HT-29 (cell line): ENCODE measurements around the gene CTNNA3. TPM values are rescaled to one million over a fixed set of nuclear protein-coding genes. Genes with fewer than 3 reads are reported as not detected.

Experiments
- DNase-seq: peaks from one replicate; pipeline ENCODE4 v3.0.0-alpha.2; 2015; ENCODE audit warnings: low spot score
- total RNA-seq: library from RNA; depleted of rRNA; stranded (reverse); fragments of >200 nt; shearing (Covaris generic); gene quantifications from 2 replicates; pipeline ENCODE4 v1.2.3, GENCODE V29; 2014

CTNNA3 gene
- total RNA-seq, 1 experiment from 2014 or later = not detected

GRCh38 chr10:66931949-66932343, 764.0 kb downstream of the CTNNA3 start:
- no peak for DNase-seq

- DNase-seq = peak; percentile 71
Observed at GRCh38 chr10:66931340-66931948, 764.6 kb downstream of the CTNNA3 start.

GRCh38 chr10:66929375-66929774, 766.6 kb downstream of the CTNNA3 start:
- DNase-seq = no peak

- no peak for DNase-seq
Observed at GRCh38 chr10:66928776-66929175, 767.2 kb downstream of the CTNNA3 start.

DNA sequence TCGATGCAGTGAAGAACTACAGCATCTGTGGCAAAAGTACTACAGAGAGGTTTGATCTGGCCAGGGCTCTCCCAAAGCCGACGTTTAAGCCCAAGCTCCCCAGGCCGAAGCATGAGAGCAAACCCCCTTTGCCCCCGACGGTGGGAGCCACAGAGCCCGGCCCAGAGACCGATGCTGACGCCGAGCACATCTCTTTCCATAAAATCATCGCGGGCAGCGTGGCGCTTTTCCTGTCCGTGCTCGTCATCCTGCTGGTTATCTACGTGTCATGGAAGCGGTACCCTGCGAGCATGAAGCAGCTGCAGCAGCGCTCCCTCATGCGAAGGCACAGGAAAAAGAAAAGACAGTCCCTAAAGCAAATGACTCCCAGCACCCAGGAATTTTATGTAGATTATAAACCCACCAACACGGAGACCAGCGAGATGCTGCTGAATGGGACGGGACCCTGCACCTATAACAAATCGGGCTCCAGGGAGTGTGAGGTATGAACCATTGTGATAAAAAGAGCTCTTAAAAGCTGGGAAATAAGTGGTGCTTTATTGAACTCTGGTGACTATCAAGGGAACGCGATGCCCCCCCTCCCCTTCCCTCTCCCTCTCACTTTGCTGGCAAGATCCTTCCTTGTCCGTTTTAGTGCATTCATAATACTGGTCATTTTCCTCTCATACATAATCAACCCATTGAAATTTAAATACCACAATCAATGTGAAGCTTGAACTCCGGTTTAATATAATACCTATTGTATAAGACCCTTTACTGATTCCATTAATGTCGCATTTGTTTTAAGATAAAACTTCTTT, 767.8 kb downstream of the CTNNA3 start:
- DNase-seq = no peak

DNA sequence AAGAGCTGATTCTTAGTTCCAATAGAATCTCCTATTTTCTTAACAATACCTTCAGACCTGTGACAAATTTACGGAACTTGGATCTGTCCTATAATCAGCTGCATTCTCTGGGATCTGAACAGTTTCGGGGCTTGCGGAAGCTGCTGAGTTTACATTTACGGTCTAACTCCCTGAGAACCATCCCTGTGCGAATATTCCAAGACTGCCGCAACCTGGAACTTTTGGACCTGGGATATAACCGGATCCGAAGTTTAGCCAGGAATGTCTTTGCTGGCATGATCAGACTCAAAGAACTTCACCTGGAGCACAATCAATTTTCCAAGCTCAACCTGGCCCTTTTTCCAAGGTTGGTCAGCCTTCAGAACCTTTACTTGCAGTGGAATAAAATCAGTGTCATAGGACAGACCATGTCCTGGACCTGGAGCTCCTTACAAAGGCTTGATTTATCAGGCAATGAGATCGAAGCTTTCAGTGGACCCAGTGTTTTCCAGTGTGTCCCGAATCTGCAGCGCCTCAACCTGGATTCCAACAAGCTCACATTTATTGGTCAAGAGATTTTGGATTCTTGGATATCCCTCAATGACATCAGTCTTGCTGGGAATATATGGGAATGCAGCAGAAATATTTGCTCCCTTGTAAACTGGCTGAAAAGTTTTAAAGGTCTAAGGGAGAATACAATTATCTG, 768.6 kb downstream of the CTNNA3 start:
- no peak for DNase-seq

GRCh38 chr10:66926841-66927240, 769.2 kb downstream of the CTNNA3 start:
- no peak for DNase-seq

- DNase-seq = peak; percentile 59
Observed at GRCh38 chr10:66925896-66926715, 769.9 kb downstream of the CTNNA3 start, which contains the start of gene LRRTM3. TSS of gene LRRTM3 (plus strand) at chr10:66926036.

GRCh38 chr10:66925373-66925772, 770.6 kb downstream of the CTNNA3 start:
- DNase-seq = no peak

GRCh38 chr10:66924674-66925345, 771.2 kb downstream of the CTNNA3 start:
- DNase-seq = no peak

DNA sequence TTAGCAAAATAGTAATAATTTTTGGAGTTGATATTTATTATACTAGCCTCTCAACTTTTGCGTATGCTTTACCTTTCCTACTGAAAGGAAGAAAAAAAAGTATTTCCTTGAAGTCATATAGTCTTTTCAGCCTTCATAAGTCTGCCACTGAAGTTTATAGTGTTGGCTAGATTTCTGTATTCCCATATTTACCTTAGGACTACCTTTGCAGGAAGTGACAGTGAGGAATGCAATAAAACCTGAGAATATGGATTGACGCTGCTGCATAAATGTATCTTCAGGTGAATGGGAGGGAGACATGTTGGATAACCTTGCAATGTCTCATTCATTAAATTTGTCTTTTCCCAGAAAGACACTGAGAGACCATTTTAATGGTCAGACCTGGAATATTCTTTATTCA, 776.7 kb downstream of the CTNNA3 start:
- DNase-seq = no peak

GRCh38 chr10:66917104-66917503, 778.9 kb downstream of the CTNNA3 start:
- no peak for DNase-seq

DNA sequence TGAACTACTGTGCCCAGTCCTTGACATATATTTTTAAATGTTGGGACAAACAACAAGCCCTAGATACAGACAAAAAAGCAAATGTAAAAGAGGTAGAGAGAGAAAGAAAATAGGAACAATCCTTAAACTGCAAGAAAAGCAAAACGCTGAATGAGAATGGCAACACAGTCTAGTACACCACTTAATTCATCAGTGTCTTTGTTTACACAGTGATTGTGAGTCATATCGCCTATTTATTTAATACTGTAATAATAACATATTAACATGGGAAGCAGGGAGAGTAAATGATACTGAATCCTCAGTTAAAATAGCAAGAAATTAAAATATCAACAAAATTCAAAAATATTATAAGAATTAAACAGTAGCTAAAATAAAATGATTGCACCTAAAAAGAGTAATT, 780.0 kb downstream of the CTNNA3 start:
- DNase-seq = no peak

DNA sequence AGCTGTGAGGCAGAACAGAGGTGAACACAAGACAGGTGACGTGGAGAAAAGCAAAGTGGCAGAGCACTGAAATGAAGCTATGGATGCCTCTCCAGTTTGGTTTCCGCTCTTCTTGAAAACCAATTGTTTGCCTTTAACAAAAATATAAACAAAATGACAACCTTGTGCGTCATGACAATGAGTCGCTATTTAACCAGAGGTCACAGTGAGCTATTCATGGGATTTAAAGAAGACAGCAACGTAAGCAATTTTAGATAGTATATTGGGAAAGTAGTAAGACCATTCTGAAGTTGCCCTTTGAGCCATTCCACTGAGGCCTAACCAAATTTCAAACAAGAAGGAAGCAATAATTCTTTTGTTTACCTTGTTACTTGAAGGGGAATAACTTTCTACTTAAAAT, 785.3 kb downstream of the CTNNA3 start:
- DNase-seq = no peak

DNA sequence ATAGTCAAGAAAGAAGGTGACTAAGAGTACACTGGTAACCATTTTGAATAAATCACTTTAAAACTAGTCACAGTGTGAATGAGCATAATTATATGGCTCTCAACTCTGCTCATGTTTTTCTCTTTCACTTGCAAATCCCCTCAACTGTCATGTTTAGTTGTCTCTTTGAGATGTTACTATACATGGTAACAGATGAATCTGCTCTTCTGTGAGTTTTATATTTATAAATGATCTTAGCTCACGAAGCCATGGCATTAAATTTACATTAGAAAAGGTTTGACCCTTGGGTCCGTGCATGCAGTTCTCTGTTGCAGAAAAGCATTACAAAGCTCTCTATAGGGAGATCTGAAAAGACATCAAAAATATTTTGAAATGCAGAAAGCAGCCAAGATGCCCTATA, 803.1 kb downstream of the CTNNA3 start:
- DNase-seq = no peak

DNA sequence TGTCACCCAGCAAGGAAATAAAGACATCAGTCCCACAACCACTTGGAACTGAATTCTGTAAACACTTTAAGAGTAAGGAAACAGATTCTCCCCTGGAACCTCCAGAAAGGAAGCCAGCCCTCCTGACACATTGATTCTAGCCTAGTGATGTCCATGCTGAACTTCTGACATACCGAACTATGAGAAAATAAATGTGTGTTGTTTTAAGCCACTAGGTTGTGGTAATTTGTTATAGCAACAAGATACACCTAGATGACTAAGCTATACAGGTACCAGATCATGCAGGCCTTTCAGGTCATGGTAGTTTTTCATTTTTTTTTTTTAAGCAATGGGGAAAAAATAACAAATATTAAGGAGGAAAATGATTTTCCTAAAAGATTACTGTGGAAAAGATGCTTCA, 807.8 kb downstream of the CTNNA3 start:
- no peak for DNase-seq

DNA sequence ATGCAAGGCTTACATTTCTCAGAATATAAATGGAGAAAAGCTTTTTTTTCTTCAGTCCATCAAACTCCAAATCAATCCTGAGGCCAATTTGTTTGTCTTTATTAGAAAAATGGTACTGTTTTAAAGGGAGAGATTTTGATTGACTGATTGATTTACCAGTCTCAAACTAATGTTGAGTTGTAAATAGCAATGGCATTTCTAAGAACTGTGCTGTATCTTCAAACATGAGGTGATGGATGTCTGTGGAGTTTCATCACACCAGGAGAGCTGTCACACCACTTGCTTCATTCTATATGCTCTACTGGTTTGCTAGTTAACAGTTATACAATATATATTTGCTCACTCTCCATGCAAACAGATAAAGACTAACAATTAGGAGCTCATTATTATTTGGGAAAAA, 809.1 kb downstream of the CTNNA3 start:
- no peak for DNase-seq

DNA sequence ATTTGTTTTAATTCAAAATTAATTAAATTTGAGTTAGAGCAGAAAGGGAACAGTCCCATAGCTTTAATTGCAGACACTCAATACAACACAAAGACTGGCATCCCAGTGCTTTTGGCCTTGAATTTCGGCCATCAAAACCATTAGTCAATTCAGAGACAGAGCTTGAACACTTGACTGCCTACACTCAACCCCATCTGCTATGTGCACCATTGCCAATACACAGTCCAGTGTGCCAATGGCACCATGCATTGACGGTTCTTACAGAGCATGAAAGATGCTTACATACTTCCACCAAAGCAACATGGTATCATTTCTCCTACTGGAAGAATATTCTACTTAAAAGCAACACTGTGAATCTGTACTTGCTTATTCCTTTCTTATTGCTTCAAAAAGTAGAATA, 813.7 kb downstream of the CTNNA3 start:
- DNase-seq = no peak

- no peak for DNase-seq
Observed at GRCh38 chr10:66881814-66882213, 814.2 kb downstream of the CTNNA3 start.

DNA sequence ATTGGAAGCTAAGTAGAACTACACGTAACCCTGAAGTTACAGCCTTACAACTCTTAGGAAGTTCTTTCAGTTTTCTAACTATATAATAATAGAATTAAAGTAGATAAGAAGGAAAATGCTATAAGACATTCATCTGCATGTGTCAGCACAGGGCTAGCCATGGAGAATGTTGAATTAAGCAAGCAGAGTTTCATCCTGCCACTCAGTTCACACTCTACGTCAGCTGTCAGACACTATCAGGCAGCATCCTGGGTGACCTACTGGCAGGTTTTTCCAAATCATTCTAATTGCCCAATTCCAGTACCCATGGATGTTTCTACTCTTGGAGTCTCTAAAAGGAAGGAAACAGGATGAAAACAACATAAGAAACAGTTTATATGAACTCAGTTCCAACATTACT, 815.2 kb downstream of the CTNNA3 start:
- DNase-seq = no peak

GRCh38 chr10:66880292-66880691, 815.7 kb downstream of the CTNNA3 start:
- no peak for DNase-seq
